CD4-positive, alpha-beta T cell treated with Interleukin-21 for 1 hour (primary cell): ENCODE results near the gene TYW1.
"Not testable (repeated sequence)": the region's sequence is repeated elsewhere in the genome, so short reads cannot be mapped to it uniquely, and the experiment has no call there.

Experiments
- DNase-seq: peaks from one replicate; pipeline ENCODE4 v3.0.0-alpha.2; 2020

Gene TYW1

GRCh38 chr7:66995050-66995776 is 1.4 kb upstream of the TYW1 start, which contains the start of gene SBDS:
TSS of gene SBDS (minus strand) at chr7:66995586. CDS start at chr7:66995417, 169 bp downstream.
- peak; percentile 99 for DNase-seq

DNA sequence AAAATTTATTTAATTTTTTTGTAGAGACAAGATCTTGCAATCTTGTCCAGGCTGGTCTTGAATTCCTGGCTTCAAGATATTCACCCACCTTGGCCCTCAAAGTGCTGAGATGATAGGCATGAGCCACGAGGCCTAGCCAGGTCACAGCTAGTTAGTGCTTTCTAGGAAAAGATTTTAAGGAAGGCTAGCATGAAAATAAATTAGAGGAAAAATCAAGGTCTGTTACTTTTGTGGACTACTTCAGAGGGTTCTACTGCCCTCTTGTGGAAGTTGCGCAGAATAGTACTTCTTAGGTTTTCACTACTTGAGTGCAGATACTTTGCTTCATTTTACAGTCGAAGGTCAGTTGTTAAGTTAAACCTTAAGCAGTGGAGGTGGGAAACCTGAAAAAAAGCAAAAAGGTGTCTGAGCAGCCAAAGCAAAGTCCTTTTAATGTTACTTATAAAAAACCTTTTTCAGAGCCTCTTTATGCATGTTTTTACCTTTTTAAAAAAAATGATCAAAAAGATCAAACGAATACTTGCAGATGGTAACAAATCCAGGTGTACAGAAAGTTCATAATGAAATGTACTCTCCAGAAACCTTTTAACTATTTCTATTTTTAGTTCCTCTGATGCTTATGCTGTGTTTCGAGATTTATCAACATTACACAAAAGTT is 4.1 kb downstream of the TYW1 start:
- DNase-seq = peak; percentile 59

DNA sequence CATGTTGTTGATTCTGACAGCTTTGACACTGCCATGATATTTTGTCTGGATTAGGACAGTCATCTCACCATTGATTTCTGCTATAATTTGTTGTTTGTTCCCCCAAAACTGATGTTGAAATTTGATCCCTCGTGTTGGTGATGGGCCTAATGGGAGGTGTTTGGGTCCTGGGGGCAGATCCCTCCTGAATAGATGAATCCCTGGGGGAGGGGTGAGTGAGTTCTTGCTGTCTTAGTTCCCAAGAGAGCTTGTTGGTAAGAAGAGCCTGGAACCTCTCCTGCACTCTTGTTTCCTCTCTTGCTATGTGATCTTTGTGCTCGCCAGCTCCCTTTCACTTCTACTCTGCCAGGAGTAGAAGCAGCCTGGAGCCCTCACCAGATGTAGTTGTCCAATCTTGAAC is 7.5 kb downstream of the TYW1 start:
- DNase-seq = not testable (repeated sequence)

DNA sequence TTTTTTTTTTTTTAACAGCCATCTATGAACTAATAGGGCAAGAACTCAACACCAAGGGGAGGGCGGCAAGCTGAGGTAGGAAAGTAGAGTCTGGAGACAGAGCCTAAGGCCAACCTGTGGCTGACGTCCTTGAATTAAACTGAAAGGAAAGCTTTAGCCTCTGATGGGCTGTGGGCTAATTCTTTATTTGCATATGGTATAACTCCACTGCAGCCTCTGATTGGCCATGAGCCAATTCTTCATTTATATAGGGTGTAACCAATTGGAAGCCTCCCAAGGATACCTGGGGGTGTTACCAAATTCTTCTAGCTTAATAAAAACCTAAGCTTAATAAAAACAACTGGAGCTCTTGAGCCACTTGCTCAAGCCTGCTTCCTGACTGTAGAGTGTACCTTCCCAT is 10.3 kb downstream of the TYW1 start:
- no peak for DNase-seq

DNA sequence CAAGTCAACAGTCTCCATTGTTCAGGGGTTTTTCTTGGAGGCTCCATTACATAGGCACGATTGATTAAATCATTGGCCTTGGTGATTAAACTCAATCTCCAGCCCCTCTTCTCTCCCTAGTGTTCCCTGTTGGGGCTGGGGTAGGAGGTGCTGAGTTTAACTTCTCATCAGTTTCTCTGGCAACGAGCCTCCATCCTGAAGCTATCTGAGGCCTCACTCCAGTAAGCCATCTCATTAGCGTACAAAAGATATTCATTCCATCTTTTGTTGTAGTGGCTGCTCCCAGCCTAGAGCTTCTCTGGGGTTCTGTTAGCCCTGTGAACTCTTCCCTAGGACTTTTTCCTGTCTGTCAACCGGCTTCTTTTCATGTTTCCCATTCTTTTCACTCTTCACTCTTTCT is 11.6 kb downstream of the TYW1 start:
- no peak for DNase-seq

DNA sequence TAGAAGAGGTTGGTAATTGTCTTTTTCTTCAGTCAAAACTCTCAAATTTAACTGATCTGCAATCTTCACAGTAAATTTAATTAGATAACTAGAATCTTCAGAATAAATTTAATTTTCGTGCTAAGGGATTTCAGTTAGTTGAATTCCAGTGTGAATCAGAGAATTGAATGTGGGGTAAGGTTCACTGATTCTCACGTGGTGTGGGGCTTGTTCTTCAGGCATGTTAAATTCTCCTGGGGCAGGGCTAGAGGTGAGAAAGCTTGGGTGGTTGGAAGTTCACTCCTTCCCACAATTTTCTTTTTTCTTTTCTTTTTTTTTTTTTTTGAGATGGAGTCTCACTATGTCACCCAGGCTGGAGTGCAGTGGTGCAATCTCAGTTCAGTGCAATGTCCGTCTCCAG is 13.0 kb downstream of the TYW1 start:
- not testable (repeated sequence) for DNase-seq

- DNase-seq = not testable (repeated sequence)
Observed at GRCh38 chr7:67014076-67014622, 17.5 kb downstream of the TYW1 start.

DNA sequence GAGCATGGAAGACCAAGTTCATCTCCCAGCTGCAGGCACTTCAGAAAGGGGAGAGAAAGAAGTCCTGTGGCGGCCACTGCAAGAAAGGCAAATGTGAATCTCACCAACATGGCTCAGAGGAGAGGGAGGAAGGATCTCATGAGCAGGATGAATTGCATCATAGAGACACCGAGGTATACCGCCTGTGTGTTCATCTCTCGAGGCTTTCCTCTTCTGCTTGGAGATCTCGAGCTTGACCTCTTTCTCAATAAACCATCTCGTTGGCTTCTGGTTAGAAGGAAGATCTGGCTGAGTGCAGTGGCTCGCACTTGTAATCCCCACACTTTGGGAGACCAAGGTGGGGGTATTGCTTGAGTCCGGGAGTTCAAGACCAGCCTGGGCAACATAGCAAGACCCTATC is 21.3 kb downstream of the TYW1 start:
- not testable (repeated sequence) for DNase-seq

- DNase-seq = no peak
Observed at GRCh38 chr7:67018940-67019339, 22.3 kb downstream of the TYW1 start.

DNA sequence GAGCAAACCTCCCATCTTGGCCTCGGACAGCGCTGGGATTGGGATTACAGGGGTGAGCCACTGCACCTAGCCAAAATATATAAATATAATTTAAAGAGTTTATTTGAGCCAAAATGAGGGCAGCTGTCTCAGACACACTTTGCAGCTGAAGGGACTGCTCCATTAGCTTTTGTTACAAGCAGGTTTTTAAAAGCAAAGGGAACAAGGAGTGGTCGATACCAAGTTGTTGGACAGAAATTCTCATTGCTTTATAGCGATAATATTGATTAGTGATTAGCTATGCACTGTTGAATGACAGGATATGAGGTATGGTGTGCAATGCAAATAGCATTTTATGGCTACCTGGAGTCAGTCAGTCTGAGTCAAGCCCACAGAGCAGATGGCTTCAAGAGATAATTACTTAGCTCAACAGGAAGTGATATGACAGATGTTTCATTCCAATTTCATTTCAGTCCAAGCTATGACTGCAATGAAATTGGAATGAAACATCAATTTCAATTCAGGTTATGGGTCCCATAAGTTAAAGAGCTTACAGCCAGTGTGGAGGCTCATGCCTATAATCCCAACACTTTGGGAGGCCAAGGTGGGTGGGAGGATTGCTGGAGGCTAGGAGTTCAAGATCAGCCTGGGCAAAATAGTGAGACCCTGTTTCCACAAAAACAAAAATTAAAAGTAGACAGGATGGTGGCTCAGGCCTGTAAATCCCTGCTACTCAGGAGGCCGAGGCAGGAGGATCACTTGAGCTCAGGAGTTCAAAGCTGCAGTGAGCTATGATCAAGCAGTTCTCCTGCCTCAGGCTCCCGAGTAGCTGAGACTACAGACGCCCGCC is 23.1 kb downstream of the TYW1 start:
- no peak for DNase-seq

GRCh38 chr7:67021260-67021659 is 24.6 kb downstream of the TYW1 start:
- DNase-seq = no peak

DNA sequence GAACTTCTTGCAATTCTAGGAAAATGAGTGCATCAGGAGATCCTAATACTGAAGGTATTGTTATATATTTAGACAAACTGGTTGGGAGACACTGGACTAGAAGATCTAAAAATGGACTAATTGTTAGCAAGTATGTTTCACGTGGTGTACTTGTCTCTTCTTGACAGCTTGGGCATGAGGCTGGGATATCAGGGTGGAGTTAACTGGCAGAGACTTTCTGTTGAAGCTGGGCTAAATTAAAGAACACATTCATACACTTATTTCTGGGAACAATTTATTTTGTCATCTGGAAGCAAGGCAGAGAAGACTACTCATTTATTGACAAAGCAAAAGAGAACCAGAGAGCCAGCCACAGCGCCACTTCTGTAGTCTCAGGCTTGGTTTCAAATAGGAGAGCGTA is 25.9 kb downstream of the TYW1 start:
- DNase-seq = no peak

GRCh38 chr7:67025459-67025858 is 28.8 kb downstream of the TYW1 start:
- not testable (repeated sequence) for DNase-seq

DNA sequence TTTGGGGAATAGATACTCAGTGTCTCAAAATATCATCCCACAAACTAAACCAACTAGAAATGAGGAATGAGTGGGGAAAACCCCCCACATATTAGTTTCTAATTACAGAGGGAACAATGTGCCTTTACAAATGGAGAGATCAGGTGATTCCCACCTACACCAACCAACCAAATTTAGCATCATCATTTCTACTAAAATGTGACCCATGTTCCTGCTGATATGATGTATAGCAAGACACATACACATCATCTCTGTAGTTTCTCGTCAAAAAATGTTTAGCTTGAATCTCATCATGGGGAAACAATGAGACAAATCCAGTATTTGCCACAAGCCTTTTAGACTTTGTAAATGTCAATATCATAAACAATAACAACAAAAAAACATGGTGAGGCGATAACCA is 35.1 kb downstream of the TYW1 start:
- not testable (repeated sequence) for DNase-seq

DNA sequence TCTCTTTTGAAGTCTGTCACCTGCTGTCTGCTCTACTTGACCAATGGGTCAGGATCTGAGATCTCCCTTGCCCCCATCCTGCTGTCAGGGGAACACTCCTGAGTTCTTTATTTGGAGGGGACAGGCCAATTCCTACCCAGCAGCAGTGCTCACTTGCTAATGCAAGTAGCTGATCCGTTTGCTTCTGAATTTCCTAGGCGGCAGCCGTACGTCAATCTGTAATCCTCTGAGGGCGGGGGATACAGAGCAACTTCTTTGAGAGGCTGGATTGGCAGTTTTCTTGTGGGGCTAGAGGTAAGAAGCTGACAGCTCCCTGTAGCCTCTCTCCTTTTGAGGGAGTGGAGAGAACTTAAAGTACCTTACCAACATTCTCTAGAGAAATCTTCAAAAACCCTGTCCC is 36.6 kb downstream of the TYW1 start:
- DNase-seq = no peak

DNA sequence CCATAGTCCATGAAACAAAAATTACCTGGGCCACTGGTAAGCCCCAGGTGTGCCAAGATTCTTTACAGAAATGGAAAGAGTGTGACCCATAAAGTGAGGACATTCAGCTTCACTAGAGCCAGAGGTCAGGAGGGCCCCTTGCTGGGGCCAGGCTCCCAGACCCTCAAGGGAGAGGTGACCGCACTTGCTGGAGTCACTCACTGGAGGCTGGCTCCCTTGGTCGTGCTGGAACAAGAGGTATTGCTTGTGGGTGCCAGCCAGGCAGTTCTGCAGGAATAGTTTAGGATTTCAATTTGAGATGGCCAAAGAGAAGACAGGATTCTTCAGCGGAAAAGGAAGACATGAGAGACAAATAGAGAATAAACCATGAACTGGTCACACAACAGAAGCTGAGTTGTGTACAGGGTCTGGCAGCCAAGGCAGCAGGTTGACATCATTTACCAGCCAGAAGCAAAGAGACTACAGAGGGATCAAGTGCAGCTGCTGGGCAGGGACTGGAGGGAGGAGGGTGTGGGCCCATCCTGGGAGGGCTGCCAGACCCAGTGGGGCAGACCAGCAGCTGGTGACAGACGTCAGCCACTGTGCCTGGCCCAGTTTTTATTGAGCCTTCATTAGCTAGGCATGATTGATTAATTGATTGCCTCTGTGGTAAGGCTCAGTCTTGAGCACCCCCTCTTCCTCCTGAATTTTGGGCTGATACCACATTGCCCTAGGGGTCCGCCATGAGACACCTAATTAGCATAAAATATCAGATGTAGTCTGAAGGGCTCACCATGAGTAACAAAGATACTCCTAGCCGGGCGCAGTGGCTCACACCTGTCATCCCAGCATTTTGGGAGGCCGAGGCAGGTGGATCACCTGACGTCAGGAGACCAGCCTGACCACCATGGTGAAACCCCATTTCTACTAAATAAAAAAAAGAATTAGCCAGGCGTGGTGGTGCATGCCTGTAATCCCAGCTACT is 40.1 kb downstream of the TYW1 start:
- not testable (repeated sequence) for DNase-seq

GRCh38 chr7:67040832-67041231 is 44.2 kb downstream of the TYW1 start:
- peak; percentile 5 for DNase-seq

DNA sequence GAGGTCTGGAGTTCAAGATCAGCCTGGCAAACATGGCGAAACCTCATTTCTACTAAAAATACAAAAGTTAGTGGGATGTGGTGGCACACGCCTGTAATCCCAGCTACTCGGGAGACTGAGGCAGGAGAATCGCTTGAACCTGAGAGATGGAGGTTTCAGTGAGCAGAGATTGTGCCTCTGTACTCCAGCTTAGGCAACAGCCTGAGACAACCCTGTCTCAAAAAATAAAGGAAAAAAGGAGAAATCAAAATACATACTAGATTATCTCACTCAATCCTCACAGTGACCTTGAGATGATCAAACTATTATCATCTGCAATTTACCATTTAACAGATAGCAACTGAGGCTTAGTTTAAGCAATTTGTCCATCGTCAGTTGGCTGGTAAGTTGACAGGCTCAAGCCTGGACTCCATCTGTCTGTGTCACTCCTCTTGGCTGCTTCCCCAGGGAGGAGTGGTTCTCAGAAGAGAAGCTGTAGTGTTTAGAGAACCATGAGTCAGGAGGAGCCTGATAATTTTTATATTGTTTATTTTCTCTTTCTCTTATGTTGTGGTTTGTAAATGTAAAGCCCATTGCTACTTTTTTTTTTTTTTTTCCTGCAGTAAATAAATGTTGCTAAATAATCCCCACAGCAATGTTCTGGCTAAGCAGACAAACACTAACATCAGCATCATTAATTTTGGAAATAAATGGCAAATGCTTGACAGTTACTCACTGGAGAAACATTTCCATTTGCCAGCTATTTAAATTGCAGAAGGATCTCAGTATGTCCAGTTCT is 46.3 kb downstream of the TYW1 start:
- not testable (repeated sequence) for DNase-seq

- not testable (repeated sequence) for DNase-seq
Observed at GRCh38 chr7:67043559-67043930, 46.9 kb downstream of the TYW1 start.

DNA sequence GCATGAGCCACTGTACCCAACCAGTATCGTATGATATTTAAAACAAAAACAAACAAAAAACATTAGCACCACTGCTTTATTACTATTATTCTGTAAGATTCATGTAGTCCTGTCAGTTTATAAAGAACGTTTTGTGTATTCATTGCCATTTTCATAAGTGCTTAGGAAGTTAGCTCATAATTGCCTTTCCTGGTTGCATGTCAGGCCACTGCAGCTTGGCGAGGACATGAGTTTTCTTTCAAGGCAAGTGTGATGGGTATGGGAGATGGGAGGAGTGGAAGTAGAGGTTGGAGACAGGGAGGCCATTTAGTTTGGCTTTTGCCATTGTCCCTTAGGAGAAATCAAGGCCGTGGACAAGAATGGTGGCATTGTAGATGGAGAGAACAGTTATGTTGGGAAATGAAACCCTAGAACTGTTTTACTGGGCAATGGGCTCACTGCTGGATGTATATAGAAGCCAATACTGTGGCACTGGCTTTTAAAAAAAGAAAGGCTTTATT is 48.9 kb downstream of the TYW1 start:
- DNase-seq = no peak

DNA sequence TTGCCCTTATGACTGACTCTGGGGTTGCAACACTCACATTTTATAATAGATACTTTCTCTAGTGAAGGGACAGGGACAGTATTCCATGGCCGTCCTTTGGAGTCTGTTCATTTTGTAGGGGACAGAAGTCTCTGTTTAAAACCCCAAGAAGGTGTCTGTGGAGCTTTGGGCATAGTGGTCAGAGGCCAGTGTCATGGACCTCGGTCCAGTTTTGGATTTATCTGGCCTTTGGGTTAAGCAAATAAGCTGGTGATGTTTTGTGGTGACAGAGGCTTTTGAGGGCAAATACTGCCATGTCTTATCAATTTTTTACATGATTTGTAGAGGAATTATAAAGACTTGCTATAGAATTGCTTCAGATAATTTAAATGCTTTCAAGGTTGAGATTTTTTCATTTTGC is 50.2 kb downstream of the TYW1 start:
- not testable (repeated sequence) for DNase-seq
